GM06990 (cell line): ENCODE measurements around the gene TMEM272.

ENCODE experiments used
- DNase-seq: peaks from one replicate; pipeline ENCODE4 v3.0.0-alpha.2; 2011; ENCODE audit not compliant: insufficient read length; ENCODE audit errors: extremely low read depth
- H3K27me3 ChIP-seq: replicated peaks from 2 replicates; pipeline ENCODE4 v1.6.0; 2011; ENCODE audit warnings: low read length; ENCODE audit not compliant: control insufficient read depth, insufficient read depth
- H3K36me3 ChIP-seq: 2 replicates; pipeline ENCODE4 v1.5.1; 2011; ENCODE audit warnings: low read length; ENCODE audit not compliant: control insufficient read depth, insufficient read depth
- H3K4me3 ChIP-seq: replicated peaks from 2 replicates; pipeline ENCODE4 v1.5.1; 2011; ENCODE audit warnings: low read depth, mild to moderate bottlenecking, control low read depth, low read length
- CTCF ChIP-seq: IDR thresholded peaks from 2 replicates; pipeline ENCODE4 v1.5.1; 2011; ENCODE audit warnings: low read length, control low read depth, mild to moderate bottlenecking, inconsistent platforms; ENCODE audit not compliant: insufficient read depth, poor library complexity, severe bottlenecking

TMEM272 gene

GRCh38 chr13:51862957-51863356 is 18.0 kb upstream of the TMEM272 start:
- no peaks in the 10 kb centered on the region; the same call in none of the 2 replicates for H3K27me3 ChIP-seq
- no peaks in the 10 kb centered on the region for H3K36me3 ChIP-seq
- TF ChIP-seq CTCF, result no peak
- H3K4me3 ChIP-seq, result no peak overlapping the region
- DNase-seq, result no peak

GRCh38 chr13:51861723-51862300 is 16.8 kb upstream of the TMEM272 start, which contains the start of gene CCDC70:
CCDC70 (plus strand) TSS chr13:51861969; CDS start chr13:51865412, 3,443 bp downstream.
- Histone ChIP-seq H3K27me3 (no peaks in the 10 kb centered on the region; the same call in none of the 2 replicates), H3K4me3 (no peak within 1 kb of the TSS), H3K36me3 (no peaks in the 10 kb centered on the region)
- no peak for TF ChIP-seq CTCF
- DNase-seq, result no peak

DNA sequence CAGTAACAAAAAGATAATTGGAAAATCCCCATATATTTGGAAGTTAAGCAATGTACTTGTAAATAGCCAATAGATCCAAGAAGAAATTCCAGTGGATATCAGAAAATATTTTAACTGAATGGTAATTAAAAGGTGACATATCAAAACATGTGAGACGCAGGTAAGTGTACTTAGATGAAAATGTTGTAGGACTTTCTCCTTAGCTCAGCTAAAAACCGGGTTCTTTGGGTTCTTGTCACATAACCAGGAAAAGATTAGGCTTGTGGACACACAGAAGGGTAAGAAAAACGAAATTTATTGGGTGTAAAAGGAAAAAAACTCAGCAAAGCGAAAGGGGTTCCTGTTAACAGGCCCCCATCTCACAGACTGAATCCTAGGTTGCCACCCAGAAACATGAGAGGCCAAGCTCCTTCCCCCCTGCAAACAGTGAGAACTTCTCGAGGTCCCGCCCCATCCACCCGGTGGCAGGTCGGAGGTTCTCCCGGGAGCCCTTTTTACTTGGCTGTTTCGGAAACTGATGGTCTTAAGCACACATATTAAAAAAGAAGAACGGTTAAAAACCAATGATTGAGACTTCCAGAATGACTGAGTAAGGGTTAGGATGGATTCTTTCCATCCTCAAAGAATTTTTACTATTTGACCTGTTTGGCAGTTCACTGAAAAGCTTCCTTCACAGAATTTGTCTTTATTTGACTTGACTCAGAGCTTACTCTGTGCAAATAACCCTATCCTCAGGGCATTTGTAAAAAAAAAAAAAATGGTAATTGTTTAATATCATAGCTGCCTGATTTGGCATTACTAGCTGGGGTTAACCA is 13.7 kb upstream of the TMEM272 start:
- TF ChIP-seq CTCF, result no peak
- no peak for DNase-seq
- H3K36me3 ChIP-seq, result no peaks in the 10 kb centered on the region
- no peak overlapping the region for H3K4me3 ChIP-seq
- H3K27me3 ChIP-seq, result no peaks in the 10 kb centered on the region; the same call in none of the 2 replicates

DNA sequence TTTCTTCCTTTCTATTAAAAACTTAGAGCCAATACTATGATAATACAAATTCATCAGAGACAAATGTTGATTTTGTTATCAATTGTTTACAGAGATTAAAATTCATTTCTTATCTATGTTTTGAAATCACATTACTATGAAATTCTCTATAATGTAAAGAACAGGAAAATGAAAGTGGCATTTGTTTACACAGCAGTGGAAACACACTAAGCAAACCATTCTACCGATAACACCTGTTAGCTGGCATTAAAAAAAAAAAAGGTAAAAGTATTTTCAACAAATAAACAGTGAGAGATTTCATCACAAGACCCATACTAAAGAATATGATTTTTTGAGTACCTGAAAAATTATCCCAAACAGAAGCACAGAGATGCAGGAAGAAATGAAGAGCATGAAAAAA is 12.0 kb upstream of the TMEM272 start:
- no peak overlapping the region for H3K4me3 ChIP-seq
- DNase-seq, result no peak

GRCh38 chr13:51856027-51856736 is 11.2 kb upstream of the TMEM272 start:
- TF ChIP-seq CTCF, result no peak
- Histone ChIP-seq H3K36me3 (no peaks in the 10 kb centered on the region), H3K27me3 (no peaks in the 10 kb centered on the region), H3K4me3 (no peak overlapping the region)
- DNase-seq, result no peak

More for the DNA sequence above, 12.0 kb upstream of the TMEM272 start:
- TF ChIP-seq CTCF, result no peak
- H3K36me3 ChIP-seq, result no peaks in the 10 kb centered on the region
- H3K27me3 ChIP-seq, result no peaks in the 10 kb centered on the region
